Osteoblast (primary cell): ENCODE results near the gene CHPF. TPM values are rescaled to one million over a fixed set of nuclear protein-coding genes. Genes with fewer than 3 reads are reported as not detected.

Experiments used
- DNase-seq: peaks from one replicate; pipeline ENCODE4 v3.0.0; 2011; ENCODE audit warnings: low spot score, mixed read lengths; ENCODE audit not compliant: insufficient read length; ENCODE audit errors: missing footprints
- H2AFZ ChIP-seq: 2 replicates; pipeline ENCODE4 v1.6.0; 2011; ENCODE audit warnings: mild to moderate bottlenecking, low read length
- H3K27ac ChIP-seq: 2 replicates; pipeline ENCODE4 v1.5.1; 2011; ENCODE audit warnings: mild to moderate bottlenecking, low read depth, low read length, moderate library complexity
- H3K27me3 ChIP-seq: 2 replicates; pipeline ENCODE4 v1.6.0; 2012; ENCODE audit warnings: mild to moderate bottlenecking, control low read depth, inconsistent platforms, low read length, moderate library complexity; ENCODE audit not compliant: insufficient read depth
- H3K36me3 ChIP-seq: 2 replicates; pipeline ENCODE4 v1.5.1; 2011; ENCODE audit warnings: mild to moderate bottlenecking, low read length, control low read depth, moderate library complexity; ENCODE audit not compliant: insufficient read depth
- H3K4me1 ChIP-seq: 2 replicates; pipeline ENCODE4 v1.5.1; 2011; ENCODE audit warnings: mild to moderate bottlenecking, low read length, control low read depth, moderate library complexity; ENCODE audit not compliant: insufficient read depth
- H3K4me2 ChIP-seq: 2 replicates; pipeline ENCODE4 v1.6.0; 2011; ENCODE audit warnings: mild to moderate bottlenecking, low read length; ENCODE audit not compliant: insufficient read depth
- H3K4me3 ChIP-seq: fragments of 200-600 bp; sonication (generic); 3 replicates; pipeline ENCODE4 v1.5.1; 2012; ENCODE audit warnings: mild to moderate bottlenecking, low read length, inconsistent platforms; ENCODE audit not compliant: insufficient read depth
- H3K79me2 ChIP-seq: 2 replicates; pipeline ENCODE4 v1.6.0; 2012; ENCODE audit warnings: mild to moderate bottlenecking, low read length, control low read depth, inconsistent platforms; ENCODE audit not compliant: insufficient read depth
- H3K9me3 ChIP-seq: 2 replicates; pipeline ENCODE4 v1.5.1; 2011; ENCODE audit warnings: low read depth, low read length, control low read depth
- H4K20me1 ChIP-seq: 2 replicates; pipeline ENCODE4 v1.6.0; 2012; ENCODE audit warnings: mild to moderate bottlenecking, low read length, control low read depth; ENCODE audit not compliant: insufficient read depth
- CTCF ChIP-seq: IDR thresholded peaks from 2 replicates; pipeline ENCODE4 v1.5.1; 2011; ENCODE audit warnings: mild to moderate bottlenecking, low read depth, low read length, moderate library complexity; ENCODE audit errors: extremely low read depth
- total RNA-seq: library from RNA; depleted of rRNA; stranded (reverse); fragments of >200 nt; gene quantifications from 2 replicates; pipeline ENCODE4 v1.2.3, GENCODE V29; 2012

CHPF gene
- total RNA-seq, 1 donor: 192 TPM

DNA sequence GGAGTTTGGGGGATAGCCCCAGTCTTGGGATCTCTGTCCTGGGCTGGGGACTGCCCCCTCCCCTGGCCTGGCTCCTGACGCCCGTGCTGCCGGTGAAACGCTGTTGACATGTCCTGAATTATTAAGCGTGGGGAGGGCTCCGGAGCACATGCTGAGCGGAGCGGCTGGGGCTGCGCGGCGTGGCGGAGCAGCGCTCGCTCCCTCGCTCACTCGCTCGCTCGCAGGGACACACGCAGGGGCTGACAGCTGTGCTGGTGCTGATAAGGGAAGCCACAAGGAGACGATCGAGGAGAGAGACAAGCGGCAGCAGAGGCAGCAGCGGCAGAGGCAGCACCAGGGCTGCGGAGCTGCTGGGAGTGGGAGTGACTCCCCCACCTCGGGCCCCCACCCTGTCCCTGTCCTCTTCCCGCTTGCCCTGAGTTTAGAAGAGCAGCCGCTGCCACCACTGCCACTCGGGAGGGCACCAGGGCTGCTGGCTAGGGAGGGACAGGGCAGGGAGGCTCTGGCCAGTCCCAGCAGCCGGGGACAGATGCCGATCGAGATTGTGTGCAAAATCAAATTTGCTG is 29.3 kb downstream of the CHPF start, which contains the start of gene ASIC4:
Gene ASIC4 (plus strand): TSS at position 287 of the 566 bp plus-strand sequence. CDS start 243 bp downstream, at position 530.
- Histone ChIP-seq H3K9me3 (no peaks in the 10 kb centered on the region), H3K27me3 (peaks cover 51% of the 10 kb centered on the region), H3K4me2 (no peak within 1 kb of the TSS), H4K20me1 (no peaks in the 10 kb centered on the region), H3K4me3 (no peak within 1 kb of the TSS), H3K79me2 (no peaks in the 10 kb centered on the region), H3K36me3 (no peaks in the 10 kb centered on the region), H3K4me1 (peaks cover 9% of the 10 kb centered on the region), H2AFZ (no peak within 1 kb of the TSS), H3K27ac (no peak within 1 kb of the TSS)
- TF ChIP-seq CTCF: no peak
- no peak for DNase-seq

- H3K4me1 ChIP-seq: peaks cover 12% of the 10 kb centered on the region
- TF ChIP-seq CTCF: no peak
- H4K20me1 ChIP-seq: no peaks in the 10 kb centered on the region
- no peaks in the 10 kb centered on the region for H3K9me3 ChIP-seq
- no peaks in the 10 kb centered on the region for H3K79me2 ChIP-seq
- no peak overlapping the region for H3K27ac ChIP-seq
- no peak overlapping the region for H3K4me3 ChIP-seq
- no peak overlapping the region for H3K4me2 ChIP-seq
- no peak for DNase-seq
- peaks cover 51% of the 10 kb centered on the region for H3K27me3 ChIP-seq
- no peak overlapping the region for H2AFZ ChIP-seq
- H3K36me3 ChIP-seq: no peaks in the 10 kb centered on the region
These were observed 29.8 kb downstream of the CHPF start for GRCh38 chr2:219513787-219514186.

- Histone ChIP-seq H3K27ac (no peak overlapping the region), H3K4me1 (peaks cover 12% of the 10 kb centered on the region), H3K4me3 (no peak overlapping the region), H3K4me2 (no peak overlapping the region), H2AFZ (no peak overlapping the region), H3K9me3 (no peaks in the 10 kb centered on the region), H3K79me2 (no peaks in the 10 kb centered on the region), H3K36me3 (no peaks in the 10 kb centered on the region), H4K20me1 (no peaks in the 10 kb centered on the region), H3K27me3 (peaks cover 51% of the 10 kb centered on the region)
- DNase-seq: no peak
- TF ChIP-seq CTCF: no peak
These were observed 30.9 kb downstream of the CHPF start for GRCh38 chr2:219512524-219513216.

DNA sequence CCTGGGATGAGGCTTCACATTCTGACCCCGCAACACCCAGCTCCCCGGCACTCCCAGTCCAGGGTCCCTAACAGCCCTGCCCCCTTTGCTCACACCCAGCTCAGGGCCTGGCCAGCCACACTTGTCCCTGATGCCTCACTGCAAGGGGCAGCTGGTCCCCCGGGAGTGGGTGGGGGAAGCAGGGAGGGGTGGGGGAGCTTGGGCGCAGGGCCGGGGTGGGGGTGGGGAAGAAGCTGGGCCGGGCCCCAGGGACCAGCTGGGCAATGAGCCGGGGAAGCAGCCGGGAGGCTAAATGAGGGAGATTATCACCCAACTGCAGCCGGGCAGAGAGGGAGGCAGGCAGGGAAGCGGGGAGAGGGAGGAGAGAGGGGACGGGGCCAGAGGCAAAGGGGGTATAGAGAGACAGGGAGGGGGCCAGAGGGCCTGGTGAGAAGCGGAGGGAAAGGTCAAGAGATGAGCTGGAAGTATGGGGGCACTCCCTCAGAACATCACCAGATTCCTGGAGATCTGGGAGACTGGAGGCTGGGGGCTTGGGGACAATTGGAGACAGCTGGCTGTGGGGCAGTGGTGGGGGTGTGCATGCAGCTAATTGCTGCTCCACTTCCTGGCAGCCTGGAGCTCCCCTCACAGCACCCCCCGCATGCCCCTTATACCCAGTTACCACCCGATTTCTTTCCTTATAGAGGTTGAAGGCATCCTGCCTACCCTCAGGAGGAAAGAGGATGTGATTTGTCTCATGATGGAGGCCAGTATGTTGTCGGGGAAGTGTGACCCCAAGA is 31.9 kb downstream of the CHPF start:
- Histone ChIP-seq H3K4me3 (no peak overlapping the region), H4K20me1 (no peaks in the 10 kb centered on the region), H3K27ac (no peak overlapping the region), H2AFZ (no peak overlapping the region), H3K4me1 (peaks cover 12% of the 10 kb centered on the region), H3K79me2 (no peaks in the 10 kb centered on the region), H3K9me3 (no peaks in the 10 kb centered on the region), H3K27me3 (peaks cover 48% of the 10 kb centered on the region), H3K36me3 (no peaks in the 10 kb centered on the region), H3K4me2 (no peak overlapping the region)
- DNase-seq: no peak
- no peak for TF ChIP-seq CTCF
